HCT116 (cell line): ENCODE data around the gene MORN5. TPM values are rescaled to one million over a fixed set of nuclear protein-coding genes. Genes with fewer than 3 reads are reported as not detected.

Experiments
- ATAC-seq: fragments of 200-7000 bp; cut with Tn5 transposase; 2 replicates; pipeline ENCODE4 v1.9.1; 2020; ENCODE audit warnings: mild to moderate bottlenecking, moderate library complexity
- BruUV-seq: library from RNA; stranded (reverse); fragments of 400-500 nt; replicated peaks from 2 replicates; lab custom pipeline; 2021; lab: Mats Ljungman, UMichigan
- CTCF ChIA-PET: fragments of 300-600 bp; sonication (Branson Sonifier 250); formaldehyde crosslinking; loops from one replicate; lab custom pipeline; 2021; ENCODE audit warnings: antibody characterized with exemption; lab: Charles Lee
- POLR2A ChIA-PET: fragments of 300-600, 350-600 bp; sonication (Branson Sonifier 250); formaldehyde crosslinking; loops from one replicate; lab custom pipeline; 2021; ENCODE audit warnings: antibody characterized with exemption; lab: Charles Lee
- RAD21 ChIA-PET, 2 experiments: fragments of 300-600 bp; sonication (Branson Sonifier 250); formaldehyde crosslinking; loops; one replicate each; lab custom pipeline; 2023; ENCODE audit warnings: low total read pairs in 2 of 2; ENCODE audit not compliant: uncharacterized antibody in 2 of 2, unreplicated experiment in 2 of 2, low non-redundant PET in 1 of 2; lab: Charles Lee
- DNase-seq: peaks from one replicate; pipeline ENCODE4 v3.0.0-alpha.2; 2010; ENCODE audit warnings: low read depth, low spot score
- H2AFZ ChIP-seq: fragments of 200-600 bp; shearing (Covaris generic), sonication (generic); 2 replicates; pipeline ENCODE4 v1.6.1; 2017; ENCODE audit warnings: low read depth, mixed run types, mixed read lengths, antibody characterized with exemption, low read length; ENCODE audit not compliant: poor library complexity, severe bottlenecking
- H3K27ac ChIP-seq: 2 replicates; pipeline ENCODE4 v1.5.1; 2012; ENCODE audit warnings: low read depth, low read length
- H3K27me3 ChIP-seq: fragments of 200-600 bp; sonication (generic); 2 replicates; pipeline ENCODE4 v1.6.1; 2016; ENCODE audit warnings: mixed run types, low read length, mixed read lengths; ENCODE audit not compliant: insufficient read depth
- H3K36me3 ChIP-seq, 2 experiments: fragments of 200-500 bp in 1 of 2; fragments of 200-600 bp in 1 of 2; sonication (Bioruptor generic) in 1 of 2; sonication (generic) in 1 of 2; 2 replicates each; pipeline versions ENCODE4 v1.5.1 to v1.6.1; 2014 to 2016; ENCODE audit warnings: low read length in 2 of 2, inconsistent platforms in 1 of 2, mixed read lengths in 1 of 2, mixed run types in 1 of 2; ENCODE audit not compliant: insufficient read depth in 2 of 2, control insufficient read depth in 1 of 2
- H3K4me1 ChIP-seq, 2 experiments: fragments of 200-600 bp in 1 of 2; sonication (generic) in 1 of 2; 2 replicates each; pipeline versions ENCODE4 v1.5.1 to v1.6.1; 2012 to 2017; ENCODE audit warnings: low read length in 2 of 2, inconsistent platforms in 1 of 2, mild to moderate bottlenecking in 1 of 2, mixed read lengths in 1 of 2, mixed run types in 1 of 2, moderate library complexity in 1 of 2; ENCODE audit not compliant: insufficient read depth in 2 of 2, control insufficient read depth in 1 of 2
- H3K4me2 ChIP-seq: fragments of 200-600 bp; sonication (generic); 2 replicates; pipeline ENCODE4 v1.6.1; 2017; ENCODE audit warnings: mixed run types, low read length, mixed read lengths
- H3K4me3 ChIP-seq, 2 experiments: fragments of 200-600 bp in 1 of 2; sonication (generic) in 1 of 2; replicated peaks in 1 of 2; 2 replicates each; pipeline ENCODE4 v1.5.1; 2011 to 2016; ENCODE audit warnings: low read length in 2 of 2, control low read depth in 1 of 2, low read depth in 1 of 2, mild to moderate bottlenecking in 1 of 2, mixed read lengths in 1 of 2, mixed run types in 1 of 2
- H3K79me2 ChIP-seq: fragments of 200-600 bp; sonication (generic); 2 replicates; pipeline ENCODE4 v1.6.1; 2017; ENCODE audit warnings: mild to moderate bottlenecking, mixed run types, low read length, moderate library complexity, mixed read lengths; ENCODE audit not compliant: insufficient read depth
- H3K9ac ChIP-seq: fragments of 200-600 bp; sonication (generic); 2 replicates; pipeline ENCODE4 v1.6.1; 2016; ENCODE audit warnings: low read length, mixed read lengths
- H3K9me2 ChIP-seq: fragments of 200-600 bp; sonication (generic), shearing (Covaris generic); 2 replicates; pipeline ENCODE4 v1.6.1; 2017; ENCODE audit warnings: mixed run types, mild to moderate bottlenecking, moderate library complexity; ENCODE audit not compliant: insufficient read depth
- H3K9me3 ChIP-seq, 2 experiments: fragments of 200-500 bp in 1 of 2; fragments of 200-600 bp in 1 of 2; sonication (Bioruptor generic) in 1 of 2; sonication (generic) in 1 of 2; 2 replicates each; pipeline ENCODE4 v1.6.1; 2014 to 2017; ENCODE audit warnings: low read length in 2 of 2, mixed read lengths in 2 of 2, inconsistent platforms in 1 of 2, low read depth in 1 of 2, mild to moderate bottlenecking in 1 of 2, mixed run types in 1 of 2, moderate library complexity in 1 of 2; ENCODE audit not compliant: control insufficient read depth in 1 of 2, insufficient read depth in 1 of 2
- H4K20me1 ChIP-seq: fragments of 200-600 bp; sonication (generic), shearing (Covaris generic); 2 replicates; pipeline ENCODE4 v1.6.1; 2017; ENCODE audit warnings: mixed run types, mild to moderate bottlenecking, moderate library complexity; ENCODE audit not compliant: insufficient read depth
- EGR1 ChIP-seq: IDR thresholded peaks from 2 replicates; pipeline ENCODE4 v1.6.1; 2012; ENCODE audit warnings: low read depth
- ELF1 ChIP-seq: IDR thresholded peaks from 2 replicates; pipeline ENCODE4 v1.6.1; 2012; ENCODE audit warnings: low read depth, borderline replicate concordance
- SIN3A ChIP-seq: IDR thresholded peaks from 2 replicates; pipeline ENCODE4 v1.6.1; 2012; ENCODE audit warnings: low read depth
- SP1 ChIP-seq: IDR thresholded peaks from 2 replicates; pipeline ENCODE4 v1.6.1; 2012; ENCODE audit warnings: low read depth
- ZNF274 ChIP-seq: fragments of 200-500 bp; sonication (Bioruptor generic); IDR thresholded peaks from 2 replicates; pipeline ENCODE4 v1.6.1; 2014; ENCODE audit warnings: mild to moderate bottlenecking, low read depth, low read length, inconsistent platforms
- intact Hi-C: fragments of 100-400 bp; cut with micrococcal nuclease; formaldehyde crosslinking; loops from 2 replicates; pipeline ENCODE4 v1.10.0; 2022
- total RNA-seq: library from RNA; stranded (reverse); gene quantifications from one replicate; pipeline ENCODE4 v1.2.1, GENCODE V29; 2021; ENCODE audit not compliant: unreplicated experiment
- TF ChIP-seq, protein P1 (sequence below): IDR thresholded peaks from 2 replicates; pipeline ENCODE4 v1.6.1; 2012
- TF ChIP-seq, protein P2 (sequence below), 3 experiments: fragments of 200-600 bp in 1 of 3; sonication (generic) in 1 of 3; IDR thresholded peaks in 2 of 3; conservative IDR thresholded peaks in 1 of 3; 2 replicates each; pipeline ENCODE4 v1.5.1; 2012 to 2017; ENCODE audit warnings: low read depth in 2 of 3, low read length in 2 of 3, antibody characterized with exemption in 1 of 3, borderline replicate concordance in 1 of 3, control low read depth in 1 of 3, mild to moderate bottlenecking in 1 of 3, mixed read lengths in 1 of 3, mixed run types in 1 of 3, moderate library complexity in 1 of 3; ENCODE audit not compliant: insufficient read depth in 1 of 3

Gene MORN5
- total RNA-seq, 1 experiment from 2014 or later = not detected

DNA sequence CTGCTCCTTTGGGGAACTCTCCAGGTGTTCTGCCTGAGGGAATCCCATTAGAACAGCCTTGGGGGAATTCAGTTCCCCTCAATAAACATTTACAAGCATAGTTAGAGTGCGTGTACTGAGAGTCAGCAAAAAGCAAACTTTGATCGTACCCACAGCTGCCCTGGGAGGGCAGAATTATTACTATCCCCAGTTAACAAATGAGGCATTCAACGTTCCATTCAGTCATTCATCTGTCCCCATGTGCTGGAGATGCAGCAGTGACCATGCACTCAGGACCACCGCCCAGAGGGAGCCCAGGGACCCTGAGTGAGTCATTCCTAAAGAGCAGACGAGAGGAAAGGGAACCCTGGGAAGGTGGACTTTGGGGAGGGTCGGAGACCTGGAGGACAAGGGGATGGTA lies 47.5 kb upstream of the MORN5 start (continued):
- no peak for TF ChIP-seq ZNF274

DNA sequence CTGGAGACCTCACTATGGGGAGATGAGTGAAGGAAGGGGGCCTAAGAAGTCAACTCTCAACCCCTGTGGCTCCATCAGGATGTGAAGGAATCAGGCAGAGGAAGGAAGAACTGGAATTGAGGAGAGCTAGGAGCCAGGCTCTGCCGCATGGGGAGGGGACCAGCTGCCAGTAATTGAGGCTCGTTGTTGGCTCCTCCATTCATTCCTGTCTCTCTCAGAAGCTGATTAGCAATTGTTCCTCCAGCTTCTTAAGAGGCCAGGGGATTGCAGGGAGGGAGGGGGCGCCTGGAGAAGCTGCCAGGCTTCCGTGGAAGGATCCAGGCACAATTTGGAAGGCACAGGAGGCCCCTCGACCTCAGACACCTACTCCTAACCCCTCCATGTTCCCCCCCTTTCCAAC lies 46.1 kb upstream of the MORN5 start:
- H3K9me2 ChIP-seq = no peaks in the 10 kb centered on the region
- H3K9ac ChIP-seq = no peak overlapping the region
- no peaks in the 10 kb centered on the region for H3K4me1 ChIP-seq
- no peak for ATAC-seq
- no peak for TF ChIP-seq ELF1
- TF ChIP-seq EGR1 = no peak
- no peak for TF ChIP-seq SIN3A
- TF ChIP-seq ZNF274 = no peak
- TF ChIP-seq, all 23 proteins: peak for 0
- Histone ChIP-seq H2AFZ (no peak overlapping the region), H3K36me3 (no peaks in the 10 kb centered on the region), H4K20me1 (no peaks in the 10 kb centered on the region), H3K9me3 (no peaks in the 10 kb centered on the region), H3K79me2 (no peaks in the 10 kb centered on the region), H3K4me2 (no peak overlapping the region), H3K4me3 (no peak overlapping the region), H3K27me3 (peaks cover 4% of the 10 kb centered on the region), H3K27ac (no peak overlapping the region)
- ChIA-PET RAD21 (no interaction called here), CTCF (interaction anchor here (1.3 to 1.7 kb wide), 2 partner anchors 11 to 14 kb away, joined by 4 to 7 read pairs; no protein-coding TSS in a partner anchor), POLR2A (no interaction called here)
- intact Hi-C loops = no loop called here
- no peak for DNase-seq
- no TSS peak for BruUV-seq

DNA sequence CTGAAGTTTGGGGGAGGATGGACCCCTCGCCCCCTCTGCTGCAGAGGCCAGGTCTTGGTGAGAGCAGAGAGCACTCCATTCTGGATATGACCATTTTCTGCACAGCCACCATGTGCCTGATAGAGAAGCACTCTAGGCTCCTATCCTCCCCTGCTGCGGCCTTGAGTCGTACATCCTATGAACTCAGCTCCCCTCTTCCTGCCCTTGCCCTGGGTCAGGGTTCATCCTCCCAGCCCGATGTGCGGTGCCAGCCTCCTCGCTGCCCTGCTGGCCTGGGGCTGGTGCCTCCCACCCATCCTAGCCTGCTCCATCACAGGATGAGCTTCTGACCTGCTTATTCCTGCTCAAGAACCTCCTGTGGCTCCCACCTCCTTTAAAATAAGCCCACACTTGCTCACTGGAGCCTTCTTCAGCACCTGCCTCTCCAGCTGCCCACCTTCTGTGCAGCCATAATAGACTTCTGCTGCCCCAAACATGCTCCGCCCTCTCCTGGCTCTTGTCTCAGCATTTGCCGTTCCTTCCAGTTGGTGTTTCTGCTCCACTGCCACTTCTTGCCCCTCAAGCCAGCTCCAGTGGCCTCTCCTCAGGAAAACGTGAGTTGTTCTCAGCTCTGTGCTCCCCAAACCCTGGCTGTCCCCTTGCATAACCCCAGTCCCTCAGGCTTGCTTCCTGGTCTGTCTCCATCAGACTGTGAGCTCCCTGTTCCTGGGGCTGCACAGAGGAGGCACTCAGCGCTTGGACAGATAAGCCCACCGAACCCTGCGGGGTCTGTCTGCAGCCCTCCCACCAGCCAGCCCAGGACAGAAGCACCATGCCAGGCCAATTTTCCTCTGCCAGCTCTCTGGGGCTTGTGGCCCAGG lies 44.3 kb upstream of the MORN5 start:
- H3K9me3 ChIP-seq = no peaks in the 10 kb centered on the region
- BruUV-seq = no TSS peak
- H3K27ac ChIP-seq = no peak overlapping the region
- H3K27me3 ChIP-seq = peaks cover 4% of the 10 kb centered on the region
- DNase-seq = no peak
- H3K4me1 ChIP-seq = no peaks in the 10 kb centered on the region
- no peak overlapping the region for H3K4me2 ChIP-seq
- H3K4me3 ChIP-seq = no peak overlapping the region
- CTCF ChIA-PET = interaction anchor here (2.4 kb wide), 1 partner anchor 16 kb away, joined by 14 read pairs; no protein-coding TSS in a partner anchor
- RAD21 ChIA-PET = interaction anchor here in 1 of 2 experiments (1.4 kb wide), 1 partner anchor 149 kb away, joined by 3 read pairs; the partner anchor contains the start of genes MRRF and RBM18
- no peak overlapping the region for H3K9ac ChIP-seq
- TF ChIP-seq SP1 = no peak
- TF ChIP-seq, protein P1, sequence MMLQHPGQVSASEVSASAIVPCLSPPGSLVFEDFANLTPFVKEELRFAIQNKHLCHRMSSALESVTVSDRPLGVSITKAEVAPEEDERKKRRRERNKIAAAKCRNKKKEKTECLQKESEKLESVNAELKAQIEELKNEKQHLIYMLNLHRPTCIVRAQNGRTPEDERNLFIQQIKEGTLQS = no peak
- TF ChIP-seq, protein P2, sequence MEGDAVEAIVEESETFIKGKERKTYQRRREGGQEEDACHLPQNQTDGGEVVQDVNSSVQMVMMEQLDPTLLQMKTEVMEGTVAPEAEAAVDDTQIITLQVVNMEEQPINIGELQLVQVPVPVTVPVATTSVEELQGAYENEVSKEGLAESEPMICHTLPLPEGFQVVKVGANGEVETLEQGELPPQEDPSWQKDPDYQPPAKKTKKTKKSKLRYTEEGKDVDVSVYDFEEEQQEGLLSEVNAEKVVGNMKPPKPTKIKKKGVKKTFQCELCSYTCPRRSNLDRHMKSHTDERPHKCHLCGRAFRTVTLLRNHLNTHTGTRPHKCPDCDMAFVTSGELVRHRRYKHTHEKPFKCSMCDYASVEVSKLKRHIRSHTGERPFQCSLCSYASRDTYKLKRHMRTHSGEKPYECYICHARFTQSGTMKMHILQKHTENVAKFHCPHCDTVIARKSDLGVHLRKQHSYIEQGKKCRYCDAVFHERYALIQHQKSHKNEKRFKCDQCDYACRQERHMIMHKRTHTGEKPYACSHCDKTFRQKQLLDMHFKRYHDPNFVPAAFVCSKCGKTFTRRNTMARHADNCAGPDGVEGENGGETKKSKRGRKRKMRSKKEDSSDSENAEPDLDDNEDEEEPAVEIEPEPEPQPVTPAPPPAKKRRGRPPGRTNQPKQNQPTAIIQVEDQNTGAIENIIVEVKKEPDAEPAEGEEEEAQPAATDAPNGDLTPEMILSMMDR (IDR thresholded peaks at IDR 0.05 in 2 of 3, conservative IDR thresholded peaks at IDR 0.05 in 1 of 3; ENCODE audit: borderline replicate concordance in 1 of 3, insufficient read depth in 1 of 3, low read depth in 2 of 3, low read length in 2 of 3) = no peak
- H3K9me2 ChIP-seq = no peaks in the 10 kb centered on the region
- no peak overlapping the region for H2AFZ ChIP-seq
- no peak for ATAC-seq
- POLR2A ChIA-PET = no interaction called here
- H3K79me2 ChIP-seq = no peaks in the 10 kb centered on the region
- no peaks in the 10 kb centered on the region for H4K20me1 ChIP-seq
- intact Hi-C loops = no loop called here
- no peaks in the 10 kb centered on the region for H3K36me3 ChIP-seq
